GM12878 (cell line): ENCODE data around the gene MYH9. TPM values are rescaled to one million over a fixed set of nuclear protein-coding genes. Genes with fewer than 3 reads are reported as not detected.
A peak's percentile ranks its signal among the peaks of the same experiment; 100 is the strongest.

Experiments used
- GATAD2B ChIP-seq: fragments of 450-650 bp; conservative IDR thresholded peaks from 2 replicates; pipeline ENCODE4 v1.6.1; 2017; ENCODE audit warnings: low read depth, mild to moderate bottlenecking, moderate library complexity
- HDGF ChIP-seq: fragments of 450-650 bp; IDR thresholded peaks from 2 replicates; pipeline ENCODE4 v1.6.1; 2016; ENCODE audit warnings: antibody characterized with exemption
- MEF2A ChIP-seq: IDR thresholded peaks from 2 replicates; pipeline ENCODE4 v1.6.1; 2011; ENCODE audit warnings: low read depth, mild to moderate bottlenecking, low read length, moderate library complexity; ENCODE audit not compliant: insufficient read depth
- MYC ChIP-seq: IDR thresholded peaks from 2 replicates; pipeline ENCODE4 v1.6.1; 2011; ENCODE audit warnings: mild to moderate bottlenecking, low read length, moderate library complexity, inconsistent platforms; ENCODE audit not compliant: insufficient read depth, insufficient replicate concordance, insufficient read length, severe bottlenecking
- SP1 ChIP-seq: IDR thresholded peaks from one replicate; pipeline ENCODE4 v1.6.1; 2011; ENCODE audit warnings: low read depth, low read length
- TARDBP ChIP-seq: IDR thresholded peaks from 2 replicates; pipeline ENCODE4 v1.6.1; 2016; ENCODE audit warnings: borderline replicate concordance
- ZNF217 ChIP-seq: fragments of 450-650 bp; IDR thresholded peaks from 2 replicates; pipeline ENCODE4 v1.6.1; 2017; ENCODE audit warnings: antibody characterized with exemption, mild to moderate bottlenecking
- ZNF622 ChIP-seq: fragments of 450-650 bp; IDR thresholded peaks from 2 replicates; pipeline ENCODE4 v1.6.1; 2017; ENCODE audit warnings: mild to moderate bottlenecking, inconsistent platforms
- polyA plus RNA-seq, 11 experiments: library from polyadenylated mRNA; depleted of rRNA in 4 of 11; unstranded in 6 of 11; stranded (reverse) in 5 of 11; fragments of >200 nt; fragmentation: Nextera tagmentation in 4 of 11; fragmentation: Illumina TruSeq in 1 of 11; extraction: Ambion mirVana in 4 of 11; extraction: Trizol in 1 of 11; gene quantifications; 1 replicate in 1 of 11; 2 replicates in 10 of 11; pipeline versions ENCODE4 v1.2.1 to v1.2.3, GENCODE V29; 2011 to 2016; ENCODE audit warnings: inconsistent platforms in 2 of 11, missing spikeins in 2 of 11, low read depth in 1 of 11
- total RNA-seq, 4 experiments: library from RNA; depleted of rRNA in 3 of 4; stranded (reverse); fragments of >200 nt in 3 of 4; fragmentation: Illumina TruSeq in 1 of 4; extraction: Trizol in 1 of 4; gene quantifications; 2 replicates each; pipeline versions ENCODE4 v1.2.1 to v1.2.3, GENCODE V29; 2013 to 2021
- TF ChIP-seq, protein P1 (sequence below): fragments of 450-650 bp; formaldehyde crosslinking; IDR thresholded peaks from 2 replicates; pipeline ENCODE4 v1.4.0; 2020; ENCODE audit warnings: mild to moderate bottlenecking, moderate library complexity
- TF ChIP-seq, protein P2 (sequence below): fragments of 450-650 bp; IDR thresholded peaks from 2 replicates; pipeline ENCODE4 v1.6.1; 2017; ENCODE audit warnings: antibody characterized with exemption, mild to moderate bottlenecking, moderate library complexity
- TF ChIP-seq, protein P3 (sequence below): IDR thresholded peaks from 2 replicates; pipeline ENCODE4 v1.6.1; 2011; ENCODE audit warnings: borderline replicate concordance, low read depth, mild to moderate bottlenecking, moderate library complexity, low read length; ENCODE audit not compliant: insufficient read depth, poor library complexity, severe bottlenecking
- TF ChIP-seq, protein P4 (sequence below), 3 experiments: IDR thresholded peaks in 2 of 3; conservative IDR thresholded peaks in 1 of 3; 2 replicates each; pipeline ENCODE4 v1.5.1; 2011; ENCODE audit warnings: low read depth in 3 of 3, low read length in 3 of 3, mild to moderate bottlenecking in 3 of 3, control low read depth in 2 of 3, moderate library complexity in 2 of 3, inconsistent platforms in 1 of 3, mixed read lengths in 1 of 3; ENCODE audit not compliant: control insufficient read depth in 2 of 3, insufficient read depth in 1 of 3; ENCODE audit errors: extremely low read depth in 1 of 3
- TF ChIP-seq, protein P5 (sequence below): fragments of 450-650 bp; IDR thresholded peaks from 2 replicates; pipeline ENCODE4 v1.6.1; 2017; ENCODE audit warnings: mild to moderate bottlenecking, low read depth, inconsistent platforms; ENCODE audit not compliant: poor library complexity, severe bottlenecking
- TF ChIP-seq, protein P6 (sequence below): IDR thresholded peaks from 2 replicates; pipeline ENCODE4 v1.6.1; 2012; ENCODE audit warnings: low read depth, low read length, improper control_type of control experiment

Gene MYH9
- total and polyA plus RNA-seq, 10 of the 15 experiments (the other 5 are each of a cell fraction or from before 2014, with no cell fraction given): 5.1 to 525 (median 145) TPM

DNA sequence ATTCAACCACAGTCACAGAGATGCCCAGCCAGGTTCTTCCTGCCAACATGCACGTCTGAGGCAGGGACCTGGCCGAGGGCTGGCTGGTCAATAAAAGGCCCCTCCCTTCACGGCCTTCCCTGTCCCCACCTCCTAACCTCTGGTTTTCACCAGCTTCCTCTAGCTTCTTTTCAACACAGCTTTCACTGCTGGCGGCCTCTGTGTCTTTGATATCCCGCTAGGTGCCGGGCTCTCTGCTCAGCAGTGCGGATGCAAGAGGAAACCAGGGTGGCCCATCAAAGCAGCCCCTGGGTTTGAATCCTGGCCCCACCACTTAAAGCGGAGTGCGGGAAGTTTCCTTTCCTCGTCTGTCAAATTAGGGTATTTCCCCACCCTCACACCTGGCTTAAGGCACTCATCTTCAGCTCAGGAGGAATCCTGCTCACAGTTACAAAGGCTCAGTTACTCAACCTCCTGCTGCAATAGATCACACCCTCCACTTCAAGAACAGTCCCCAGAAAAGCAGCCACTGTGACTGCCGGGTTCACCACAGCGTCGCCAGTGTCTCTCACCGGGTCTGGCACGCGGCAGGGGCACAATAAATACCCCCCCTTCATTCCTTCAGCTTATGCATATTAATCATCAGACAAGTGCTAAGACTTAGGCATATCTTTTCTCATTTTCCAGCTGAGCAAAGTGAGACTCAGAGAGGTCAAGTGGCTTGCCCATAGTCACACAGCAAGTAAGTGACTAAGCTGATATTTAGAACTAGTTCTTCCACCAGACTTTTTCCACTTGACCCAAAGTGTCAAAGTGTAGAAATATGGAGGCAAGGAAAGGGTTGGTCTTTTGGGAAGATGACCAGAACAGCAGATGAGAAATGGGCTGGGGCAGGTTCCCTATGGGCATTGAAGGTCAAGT is 48.0 kb upstream of the MYH9 start (continued):
- TF ChIP-seq ZNF217 (peak; percentile 65; the same call in 1 of the 2 replicates), HDGF (no peak), TARDBP (no peak), ZNF622 (no peak), MYC (no peak), GATAD2B (no peak), MEF2A (no peak), SP1 (no peak)
- TF ChIP-seq, protein P1, sequence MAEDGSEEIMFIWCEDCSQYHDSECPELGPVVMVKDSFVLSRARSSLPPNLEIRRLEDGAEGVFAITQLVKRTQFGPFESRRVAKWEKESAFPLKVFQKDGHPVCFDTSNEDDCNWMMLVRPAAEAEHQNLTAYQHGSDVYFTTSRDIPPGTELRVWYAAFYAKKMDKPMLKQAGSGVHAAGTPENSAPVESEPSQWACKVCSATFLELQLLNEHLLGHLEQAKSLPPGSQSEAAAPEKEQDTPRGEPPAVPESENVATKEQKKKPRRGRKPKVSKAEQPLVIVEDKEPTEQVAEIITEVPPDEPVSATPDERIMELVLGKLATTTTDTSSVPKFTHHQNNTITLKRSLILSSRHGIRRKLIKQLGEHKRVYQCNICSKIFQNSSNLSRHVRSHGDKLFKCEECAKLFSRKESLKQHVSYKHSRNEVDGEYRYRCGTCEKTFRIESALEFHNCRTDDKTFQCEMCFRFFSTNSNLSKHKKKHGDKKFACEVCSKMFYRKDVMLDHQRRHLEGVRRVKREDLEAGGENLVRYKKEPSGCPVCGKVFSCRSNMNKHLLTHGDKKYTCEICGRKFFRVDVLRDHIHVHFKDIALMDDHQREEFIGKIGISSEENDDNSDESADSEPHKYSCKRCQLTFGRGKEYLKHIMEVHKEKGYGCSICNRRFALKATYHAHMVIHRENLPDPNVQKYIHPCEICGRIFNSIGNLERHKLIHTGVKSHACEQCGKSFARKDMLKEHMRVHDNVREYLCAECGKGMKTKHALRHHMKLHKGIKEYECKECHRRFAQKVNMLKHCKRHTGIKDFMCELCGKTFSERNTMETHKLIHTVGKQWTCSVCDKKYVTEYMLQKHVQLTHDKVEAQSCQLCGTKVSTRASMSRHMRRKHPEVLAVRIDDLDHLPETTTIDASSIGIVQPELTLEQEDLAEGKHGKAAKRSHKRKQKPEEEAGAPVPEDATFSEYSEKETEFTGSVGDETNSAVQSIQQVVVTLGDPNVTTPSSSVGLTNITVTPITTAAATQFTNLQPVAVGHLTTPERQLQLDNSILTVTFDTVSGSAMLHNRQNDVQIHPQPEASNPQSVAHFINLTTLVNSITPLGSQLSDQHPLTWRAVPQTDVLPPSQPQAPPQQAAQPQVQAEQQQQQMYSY: no peak
- TF ChIP-seq, protein P2, sequence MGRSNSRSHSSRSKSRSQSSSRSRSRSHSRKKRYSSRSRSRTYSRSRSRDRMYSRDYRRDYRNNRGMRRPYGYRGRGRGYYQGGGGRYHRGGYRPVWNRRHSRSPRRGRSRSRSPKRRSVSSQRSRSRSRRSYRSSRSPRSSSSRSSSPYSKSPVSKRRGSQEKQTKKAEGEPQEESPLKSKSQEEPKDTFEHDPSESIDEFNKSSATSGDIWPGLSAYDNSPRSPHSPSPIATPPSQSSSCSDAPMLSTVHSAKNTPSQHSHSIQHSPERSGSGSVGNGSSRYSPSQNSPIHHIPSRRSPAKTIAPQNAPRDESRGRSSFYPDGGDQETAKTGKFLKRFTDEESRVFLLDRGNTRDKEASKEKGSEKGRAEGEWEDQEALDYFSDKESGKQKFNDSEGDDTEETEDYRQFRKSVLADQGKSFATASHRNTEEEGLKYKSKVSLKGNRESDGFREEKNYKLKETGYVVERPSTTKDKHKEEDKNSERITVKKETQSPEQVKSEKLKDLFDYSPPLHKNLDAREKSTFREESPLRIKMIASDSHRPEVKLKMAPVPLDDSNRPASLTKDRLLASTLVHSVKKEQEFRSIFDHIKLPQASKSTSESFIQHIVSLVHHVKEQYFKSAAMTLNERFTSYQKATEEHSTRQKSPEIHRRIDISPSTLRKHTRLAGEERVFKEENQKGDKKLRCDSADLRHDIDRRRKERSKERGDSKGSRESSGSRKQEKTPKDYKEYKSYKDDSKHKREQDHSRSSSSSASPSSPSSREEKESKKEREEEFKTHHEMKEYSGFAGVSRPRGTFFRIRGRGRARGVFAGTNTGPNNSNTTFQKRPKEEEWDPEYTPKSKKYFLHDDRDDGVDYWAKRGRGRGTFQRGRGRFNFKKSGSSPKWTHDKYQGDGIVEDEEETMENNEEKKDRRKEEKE: no peak
- TF ChIP-seq, protein P3, sequence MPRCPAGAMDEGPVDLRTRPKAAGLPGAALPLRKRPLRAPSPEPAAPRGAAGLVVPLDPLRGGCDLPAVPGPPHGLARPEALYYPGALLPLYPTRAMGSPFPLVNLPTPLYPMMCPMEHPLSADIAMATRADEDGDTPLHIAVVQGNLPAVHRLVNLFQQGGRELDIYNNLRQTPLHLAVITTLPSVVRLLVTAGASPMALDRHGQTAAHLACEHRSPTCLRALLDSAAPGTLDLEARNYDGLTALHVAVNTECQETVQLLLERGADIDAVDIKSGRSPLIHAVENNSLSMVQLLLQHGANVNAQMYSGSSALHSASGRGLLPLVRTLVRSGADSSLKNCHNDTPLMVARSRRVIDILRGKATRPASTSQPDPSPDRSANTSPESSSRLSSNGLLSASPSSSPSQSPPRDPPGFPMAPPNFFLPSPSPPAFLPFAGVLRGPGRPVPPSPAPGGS: no peak
- TF ChIP-seq, protein P4, sequence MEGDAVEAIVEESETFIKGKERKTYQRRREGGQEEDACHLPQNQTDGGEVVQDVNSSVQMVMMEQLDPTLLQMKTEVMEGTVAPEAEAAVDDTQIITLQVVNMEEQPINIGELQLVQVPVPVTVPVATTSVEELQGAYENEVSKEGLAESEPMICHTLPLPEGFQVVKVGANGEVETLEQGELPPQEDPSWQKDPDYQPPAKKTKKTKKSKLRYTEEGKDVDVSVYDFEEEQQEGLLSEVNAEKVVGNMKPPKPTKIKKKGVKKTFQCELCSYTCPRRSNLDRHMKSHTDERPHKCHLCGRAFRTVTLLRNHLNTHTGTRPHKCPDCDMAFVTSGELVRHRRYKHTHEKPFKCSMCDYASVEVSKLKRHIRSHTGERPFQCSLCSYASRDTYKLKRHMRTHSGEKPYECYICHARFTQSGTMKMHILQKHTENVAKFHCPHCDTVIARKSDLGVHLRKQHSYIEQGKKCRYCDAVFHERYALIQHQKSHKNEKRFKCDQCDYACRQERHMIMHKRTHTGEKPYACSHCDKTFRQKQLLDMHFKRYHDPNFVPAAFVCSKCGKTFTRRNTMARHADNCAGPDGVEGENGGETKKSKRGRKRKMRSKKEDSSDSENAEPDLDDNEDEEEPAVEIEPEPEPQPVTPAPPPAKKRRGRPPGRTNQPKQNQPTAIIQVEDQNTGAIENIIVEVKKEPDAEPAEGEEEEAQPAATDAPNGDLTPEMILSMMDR (IDR thresholded peaks at IDR 0.05 in 2 of 3, conservative IDR thresholded peaks at IDR 0.05 in 1 of 3; ENCODE audit: control insufficient read depth in 2 of 3, extremely low read depth in 1 of 3, insufficient read depth in 1 of 3, low read depth in 3 of 3, low read length in 3 of 3): no peak
- TF ChIP-seq, protein P5, sequence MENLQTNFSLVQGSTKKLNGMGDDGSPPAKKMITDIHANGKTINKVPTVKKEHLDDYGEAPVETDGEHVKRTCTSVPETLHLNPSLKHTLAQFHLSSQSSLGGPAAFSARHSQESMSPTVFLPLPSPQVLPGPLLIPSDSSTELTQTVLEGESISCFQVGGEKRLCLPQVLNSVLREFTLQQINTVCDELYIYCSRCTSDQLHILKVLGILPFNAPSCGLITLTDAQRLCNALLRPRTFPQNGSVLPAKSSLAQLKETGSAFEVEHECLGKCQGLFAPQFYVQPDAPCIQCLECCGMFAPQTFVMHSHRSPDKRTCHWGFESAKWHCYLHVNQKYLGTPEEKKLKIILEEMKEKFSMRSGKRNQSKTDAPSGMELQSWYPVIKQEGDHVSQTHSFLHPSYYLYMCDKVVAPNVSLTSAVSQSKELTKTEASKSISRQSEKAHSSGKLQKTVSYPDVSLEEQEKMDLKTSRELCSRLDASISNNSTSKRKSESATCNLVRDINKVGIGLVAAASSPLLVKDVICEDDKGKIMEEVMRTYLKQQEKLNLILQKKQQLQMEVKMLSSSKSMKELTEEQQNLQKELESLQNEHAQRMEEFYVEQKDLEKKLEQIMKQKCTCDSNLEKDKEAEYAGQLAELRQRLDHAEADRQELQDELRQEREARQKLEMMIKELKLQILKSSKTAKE: peak; percentile 81
- TF ChIP-seq, protein P6, sequence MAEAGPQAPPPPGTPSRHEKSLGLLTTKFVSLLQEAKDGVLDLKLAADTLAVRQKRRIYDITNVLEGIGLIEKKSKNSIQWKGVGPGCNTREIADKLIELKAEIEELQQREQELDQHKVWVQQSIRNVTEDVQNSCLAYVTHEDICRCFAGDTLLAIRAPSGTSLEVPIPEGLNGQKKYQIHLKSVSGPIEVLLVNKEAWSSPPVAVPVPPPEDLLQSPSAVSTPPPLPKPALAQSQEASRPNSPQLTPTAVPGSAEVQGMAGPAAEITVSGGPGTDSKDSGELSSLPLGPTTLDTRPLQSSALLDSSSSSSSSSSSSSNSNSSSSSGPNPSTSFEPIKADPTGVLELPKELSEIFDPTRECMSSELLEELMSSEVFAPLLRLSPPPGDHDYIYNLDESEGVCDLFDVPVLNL: no peak
